ENCODE data around the gene SPATA19. TPM values are rescaled to one million over a fixed set of nuclear protein-coding genes. Genes with fewer than 3 reads are reported as not detected.

SPATA19 gene
- total RNA-seq, 2 donors from 2014 or later, result not detected

DNA sequence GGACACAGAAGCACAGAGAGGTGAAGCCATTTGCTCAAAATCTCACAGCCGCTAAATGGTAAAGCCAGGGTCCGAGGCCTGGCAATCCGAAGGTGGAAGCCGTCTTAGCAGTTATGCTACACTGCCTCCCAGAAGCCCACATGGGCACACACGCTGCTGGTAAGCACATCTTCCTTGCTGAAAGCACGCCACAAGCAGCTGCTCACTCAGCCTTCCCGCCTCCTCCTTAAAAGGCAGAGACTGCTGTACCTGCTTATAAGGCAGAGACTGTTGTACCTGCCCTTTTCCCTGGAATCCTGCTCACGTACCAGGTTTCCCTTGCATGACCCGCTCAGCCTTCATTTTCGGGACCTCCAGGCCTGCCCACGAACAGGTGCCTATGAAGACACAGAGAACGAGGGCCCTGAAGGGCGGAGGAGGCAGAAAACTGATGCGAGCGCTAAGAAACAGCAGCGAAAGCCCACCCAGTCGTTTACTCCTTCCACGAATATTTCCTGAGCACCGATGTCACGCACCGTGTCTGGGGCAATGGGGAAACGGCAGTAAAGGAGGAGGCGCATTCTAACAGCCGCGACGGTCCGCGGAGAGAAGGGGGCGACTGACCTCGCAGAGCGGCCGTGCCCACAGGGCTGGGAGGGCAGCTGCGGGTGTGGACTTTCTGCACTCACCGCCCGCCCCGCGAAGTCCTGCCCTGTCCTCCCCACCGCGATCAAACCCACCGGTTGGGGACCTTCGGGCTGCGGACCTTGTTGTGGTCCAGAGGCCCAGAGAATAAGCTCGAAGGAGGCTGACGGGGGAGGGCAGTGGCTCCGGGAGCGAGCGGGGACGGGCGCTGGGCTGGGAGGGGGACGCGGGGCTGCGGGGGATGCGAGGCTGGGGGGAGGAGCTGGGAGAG lies 13.0 kb downstream of the SPATA19 start:
- no peaks in the 10 kb centered on the region for H3K36me3 ChIP-seq
- DNase-seq, result no peak
- H3K27ac ChIP-seq, result no peak overlapping the region
- TF ChIP-seq, protein P1, sequence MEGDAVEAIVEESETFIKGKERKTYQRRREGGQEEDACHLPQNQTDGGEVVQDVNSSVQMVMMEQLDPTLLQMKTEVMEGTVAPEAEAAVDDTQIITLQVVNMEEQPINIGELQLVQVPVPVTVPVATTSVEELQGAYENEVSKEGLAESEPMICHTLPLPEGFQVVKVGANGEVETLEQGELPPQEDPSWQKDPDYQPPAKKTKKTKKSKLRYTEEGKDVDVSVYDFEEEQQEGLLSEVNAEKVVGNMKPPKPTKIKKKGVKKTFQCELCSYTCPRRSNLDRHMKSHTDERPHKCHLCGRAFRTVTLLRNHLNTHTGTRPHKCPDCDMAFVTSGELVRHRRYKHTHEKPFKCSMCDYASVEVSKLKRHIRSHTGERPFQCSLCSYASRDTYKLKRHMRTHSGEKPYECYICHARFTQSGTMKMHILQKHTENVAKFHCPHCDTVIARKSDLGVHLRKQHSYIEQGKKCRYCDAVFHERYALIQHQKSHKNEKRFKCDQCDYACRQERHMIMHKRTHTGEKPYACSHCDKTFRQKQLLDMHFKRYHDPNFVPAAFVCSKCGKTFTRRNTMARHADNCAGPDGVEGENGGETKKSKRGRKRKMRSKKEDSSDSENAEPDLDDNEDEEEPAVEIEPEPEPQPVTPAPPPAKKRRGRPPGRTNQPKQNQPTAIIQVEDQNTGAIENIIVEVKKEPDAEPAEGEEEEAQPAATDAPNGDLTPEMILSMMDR (IDR thresholded peaks at IDR 0.05), result no peak
- H3K4me1 ChIP-seq, result no peaks in the 10 kb centered on the region
- intact Hi-C loops (cut with DNase I), result loop anchor here (5.0 kb wide), 1 partner anchor 750 kb away; no protein-coding TSS in a partner anchor
- H3K9me3 ChIP-seq, result no peaks in the 10 kb centered on the region
- H3K4me3 ChIP-seq, result no peak overlapping the region
- H3K9ac ChIP-seq (ENCODE audit: low read depth in 2 of 2, low read length in 2 of 2), result no peak overlapping the region
- H3K27me3 ChIP-seq, result no peaks in the 10 kb centered on the region

DNA sequence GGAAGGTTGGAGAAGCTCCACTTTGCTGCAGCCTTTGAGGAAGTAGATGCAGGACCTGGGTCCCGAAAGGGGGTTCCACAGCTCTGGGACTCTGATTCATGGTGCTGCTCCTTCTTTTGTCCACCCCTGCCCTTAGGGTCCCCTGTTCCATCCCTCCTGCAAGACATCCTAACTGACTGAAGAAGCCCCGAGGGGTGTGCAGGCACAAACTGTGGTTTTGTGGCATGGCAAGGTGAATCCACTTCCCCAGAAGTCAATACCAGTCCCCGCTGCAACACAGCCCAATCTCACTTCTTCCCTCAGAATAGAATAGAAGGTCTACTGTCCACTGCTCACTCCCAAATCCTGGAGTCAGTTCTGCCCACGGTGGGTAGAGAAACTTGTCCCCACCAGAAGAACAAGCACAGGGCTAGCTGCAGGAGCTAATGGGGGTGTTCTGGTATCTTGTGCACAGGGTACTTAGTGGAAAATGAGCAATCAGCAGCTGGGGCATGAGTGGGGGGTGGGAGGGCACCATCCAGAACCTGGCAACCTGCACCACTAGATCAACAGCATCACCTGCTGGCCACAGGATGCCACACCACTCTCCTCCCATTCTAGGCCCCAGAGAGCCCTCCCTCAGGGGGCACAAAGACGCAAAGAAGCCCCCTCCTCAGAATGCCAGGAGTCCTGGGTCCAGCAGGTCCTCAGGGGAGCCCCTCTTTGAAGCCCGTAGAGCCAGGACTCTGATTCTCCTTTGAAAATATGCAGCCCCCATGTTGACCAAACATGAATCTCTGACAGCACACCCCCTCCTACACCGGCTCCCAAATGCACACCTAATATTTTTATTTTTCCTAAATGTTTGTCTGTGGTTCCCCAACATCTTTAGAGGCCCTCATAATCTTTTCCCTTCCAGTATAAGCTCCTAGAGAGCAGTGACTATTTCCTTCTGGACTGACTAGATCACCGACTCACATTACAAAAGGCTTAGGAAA lies 14.1 kb downstream of the SPATA19 start:
- H3K27ac ChIP-seq, result no peak overlapping the region
- DNase-seq, result no peak
- intact Hi-C loops (cut with DNase I), result loop anchor here (5.0 kb wide), 1 partner anchor 749 kb away; no protein-coding TSS in a partner anchor

DNA sequence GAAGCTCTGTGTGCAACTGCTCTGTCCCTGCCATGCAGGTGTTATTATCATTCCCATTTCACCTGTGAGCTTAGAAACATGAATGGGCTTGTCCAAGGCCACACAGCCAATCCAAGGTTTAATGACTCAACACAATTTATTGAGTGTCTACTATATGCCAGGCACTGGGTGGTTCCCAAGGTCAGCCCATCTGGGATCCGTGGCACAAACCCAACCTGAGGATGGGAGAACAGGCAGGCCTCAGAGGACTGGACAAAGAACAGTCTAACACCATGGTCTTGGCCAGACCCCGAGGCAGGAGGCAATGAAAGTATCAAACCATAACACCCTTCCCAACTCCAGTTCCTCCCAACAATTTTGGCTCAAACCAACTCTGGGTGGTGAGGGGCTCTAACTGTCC lies 15.7 kb downstream of the SPATA19 start:
- Histone ChIP-seq H3K27me3 (no peaks in the 10 kb centered on the region), H3K4me1 (no peaks in the 10 kb centered on the region), H3K9me3 (no peaks in the 10 kb centered on the region), H3K36me3 (no peaks in the 10 kb centered on the region), H3K9ac (ENCODE audit: low read depth in 2 of 2, low read length in 2 of 2) (no peak overlapping the region), H3K4me3 (no peak overlapping the region), H3K27ac (no peak overlapping the region)
- intact Hi-C loops (cut with DNase I), result no loop called here
- no peak for DNase-seq
- TF ChIP-seq, protein P1 (IDR thresholded peaks at IDR 0.05), result no peak

More for the DNA sequence above, 14.1 kb downstream of the SPATA19 start:
- TF ChIP-seq, protein P1 (IDR thresholded peaks at IDR 0.05), result no peak
- Histone ChIP-seq H3K27me3 (no peaks in the 10 kb centered on the region), H3K9me3 (no peaks in the 10 kb centered on the region), H3K36me3 (no peaks in the 10 kb centered on the region), H3K4me3 (no peak overlapping the region), H3K9ac (ENCODE audit: low read depth in 2 of 2, low read length in 2 of 2) (no peak overlapping the region), H3K4me1 (no peaks in the 10 kb centered on the region)

DNA sequence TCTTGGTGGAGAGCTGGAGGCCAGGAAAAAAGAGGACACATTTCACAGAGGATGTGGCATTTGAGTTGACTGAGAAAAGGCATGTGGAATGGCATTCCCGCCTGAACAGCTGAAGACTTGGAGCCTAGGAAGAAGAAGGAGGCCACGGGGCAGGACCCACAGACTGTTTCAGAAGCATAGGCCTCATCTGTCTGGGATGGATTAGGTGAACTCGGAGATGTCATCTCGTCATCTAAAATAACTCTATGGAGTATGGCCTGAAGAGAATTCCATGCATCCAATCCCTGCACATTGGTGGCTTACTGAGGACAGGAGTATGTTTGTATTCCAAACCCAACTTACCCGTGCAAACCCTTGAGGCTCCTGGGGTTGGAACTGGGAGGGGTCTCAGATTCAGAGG lies 16.4 kb downstream of the SPATA19 start:
- intact Hi-C loops (cut with DNase I), result no loop called here
- Histone ChIP-seq H3K27me3 (no peaks in the 10 kb centered on the region), H3K36me3 (no peaks in the 10 kb centered on the region), H3K27ac (no peak overlapping the region), H3K9me3 (no peaks in the 10 kb centered on the region), H3K4me3 (no peak overlapping the region), H3K4me1 (no peaks in the 10 kb centered on the region), H3K9ac (ENCODE audit: low read depth in 2 of 2, low read length in 2 of 2) (no peak overlapping the region)
- DNase-seq, result no peak
- TF ChIP-seq, protein P1 (IDR thresholded peaks at IDR 0.05), result no peak

DNA sequence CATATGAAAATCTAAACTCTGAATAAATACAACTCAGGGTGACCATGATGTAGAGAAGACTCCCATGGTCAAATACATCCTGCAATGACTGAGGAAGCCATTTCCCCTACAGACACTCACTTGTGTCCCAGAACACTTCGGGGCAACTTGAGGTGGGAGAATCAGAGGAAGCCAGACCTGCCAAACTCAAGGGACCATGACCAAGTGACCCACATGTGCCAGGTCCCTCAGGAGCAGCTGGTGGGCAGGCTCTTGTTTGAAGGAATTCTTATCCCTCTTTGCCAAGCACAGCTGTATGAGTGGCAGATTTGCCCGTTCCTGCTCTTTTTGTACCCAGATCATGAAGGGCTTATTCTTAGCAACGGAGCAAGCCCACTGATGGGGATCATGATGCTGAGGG lies 17.8 kb downstream of the SPATA19 start:
- TF ChIP-seq, protein P1 (IDR thresholded peaks at IDR 0.05), result no peak
- Histone ChIP-seq H3K9ac (ENCODE audit: low read depth in 2 of 2, low read length in 2 of 2) (no peak overlapping the region), H3K36me3 (no peaks in the 10 kb centered on the region), H3K27ac (no peak overlapping the region), H3K4me1 (no peaks in the 10 kb centered on the region), H3K9me3 (no peaks in the 10 kb centered on the region), H3K4me3 (no peak overlapping the region), H3K27me3 (no peaks in the 10 kb centered on the region)
- no peak for DNase-seq
- intact Hi-C loops (cut with DNase I), result no loop called here

Measured in colonic mucosa (tissue), 4 donors.